AG08396 (cell line): ENCODE measurements around the gene KIF6.

Experiments used
- DNase-seq: peaks from one replicate; pipeline ENCODE4 v3.0.0; 2012; ENCODE audit warnings: low spot score, mixed read lengths

Gene KIF6

GRCh38 chr6:39378175-39378959 is 346.8 kb downstream of the KIF6 start:
- no peak for DNase-seq

- peak; percentile 64 for DNase-seq
These were observed 347.7 kb downstream of the KIF6 start for GRCh38 chr6:39377539-39377950.

- no peak for DNase-seq
These were observed 349.8 kb downstream of the KIF6 start for GRCh38 chr6:39375405-39375804.

GRCh38 chr6:39370390-39370789 is 354.8 kb downstream of the KIF6 start:
- no peak for DNase-seq

- DNase-seq: no peak
These were observed 355.2 kb downstream of the KIF6 start for GRCh38 chr6:39369987-39370386.

- no peak for DNase-seq
These were observed 357.5 kb downstream of the KIF6 start for GRCh38 chr6:39367700-39368099.

- DNase-seq: no peak
These were observed 358.1 kb downstream of the KIF6 start for GRCh38 chr6:39366931-39367618.

GRCh38 chr6:39365281-39366074 is 359.7 kb downstream of the KIF6 start:
- peak; percentile 54 for DNase-seq

- DNase-seq: no peak
These were observed 361.9 kb downstream of the KIF6 start for GRCh38 chr6:39363280-39363679.

GRCh38 chr6:39362487-39362865 is 362.7 kb downstream of the KIF6 start:
- DNase-seq: peak; percentile 45

GRCh38 chr6:39361657-39362486 is 363.3 kb downstream of the KIF6 start:
- peak; percentile 84 for DNase-seq

GRCh38 chr6:39360378-39360777 is 364.8 kb downstream of the KIF6 start:
- no peak for DNase-seq

- no peak for DNase-seq
These were observed 367.1 kb downstream of the KIF6 start for GRCh38 chr6:39357998-39358686.

GRCh38 chr6:39353698-39354315 is 371.4 kb downstream of the KIF6 start:
- DNase-seq: no peak

GRCh38 chr6:39350723-39351505 is 374.3 kb downstream of the KIF6 start:
- DNase-seq: no peak

GRCh38 chr6:39348740-39349139 is 376.5 kb downstream of the KIF6 start:
- no peak for DNase-seq

- peak; percentile 89 for DNase-seq
These were observed 377.2 kb downstream of the KIF6 start for GRCh38 chr6:39347906-39348585.

GRCh38 chr6:39347206-39347605 is 378.0 kb downstream of the KIF6 start:
- no peak for DNase-seq

GRCh38 chr6:39344821-39345280 is 380.4 kb downstream of the KIF6 start:
- no peak for DNase-seq
